Kidney (tissue), 14 donors: Measurements from ENCODE around the gene RGS6. TPM values are rescaled to one million over a fixed set of nuclear protein-coding genes. Genes with fewer than 3 reads are reported as not detected.
A peak's percentile ranks its signal among the peaks of the same experiment; 100 is the strongest.

Experiments used
- DNase-seq, 5 donors: peaks; one replicate each; pipeline ENCODE4 v3.0.0-alpha.2; 2013 to 2020
- FAIRE-seq: peaks from 2 replicates; lab custom pipeline; 2012; peaks lifted over from hg19 to GRCh38; lab: Jason Lieb, UNC
- H3K27ac ChIP-seq, 2 donors: one replicate each; pipeline ENCODE4 v1.7.0; 2013; ENCODE audit warnings: low read depth in 2 of 2, low read length in 2 of 2, inconsistent platforms in 1 of 2
- H3K27me3 ChIP-seq: one replicate; pipeline ENCODE4 v1.7.1; 2013; ENCODE audit warnings: low read length, inconsistent platforms; ENCODE audit not compliant: control insufficient read depth, insufficient read depth
- H3K36me3 ChIP-seq, 3 donors: one replicate each; pipeline versions ENCODE4 v1.7.0 to v1.7.1; 2013; ENCODE audit warnings: low read length in 3 of 3, control low read depth in 1 of 3, inconsistent platforms in 1 of 3; ENCODE audit not compliant: insufficient read depth in 3 of 3, control insufficient read depth in 2 of 3
- H3K4me1 ChIP-seq, 3 donors: one replicate each; pipeline versions ENCODE4 v1.7.0 to v1.7.1; 2013; ENCODE audit warnings: low read length in 3 of 3, inconsistent platforms in 1 of 3, low read depth in 1 of 3; ENCODE audit not compliant: control insufficient read depth in 2 of 3, insufficient read depth in 2 of 3
- H3K4me3 ChIP-seq, 3 donors: one replicate each; pipeline versions ENCODE4 v1.7.0 to v1.8.1; 2013; ENCODE audit warnings: low read length in 3 of 3, control low read depth in 1 of 3, inconsistent platforms in 1 of 3
- H3K9ac ChIP-seq, 3 donors: one replicate each; pipeline versions ENCODE4 v1.7.0 to v1.7.1; 2013; ENCODE audit warnings: low read length in 3 of 3, control low read depth in 1 of 3, inconsistent platforms in 1 of 3
- H3K9me3 ChIP-seq, 3 donors: one replicate each; pipeline versions ENCODE4 v1.7.0 to v1.7.1; 2013; ENCODE audit warnings: low read length in 3 of 3, control low read depth in 1 of 3, inconsistent platforms in 1 of 3; ENCODE audit not compliant: control insufficient read depth in 2 of 3, insufficient read depth in 1 of 3
- CTCF ChIP-seq: IDR thresholded peaks from 3 replicates; pipeline ENCODE4 v1.5.1; 2012; ENCODE audit warnings: mild to moderate bottlenecking, moderate library complexity, borderline replicate concordance; ENCODE audit not compliant: insufficient read depth; ENCODE audit errors: extremely low read depth
- intact Hi-C: fragments of 100-400 bp; cut with DNase I; formaldehyde crosslinking; loops from one replicate; pipeline ENCODE4 v1.11.1; 2022
- polyA plus RNA-seq: library from polyadenylated mRNA; stranded (reverse); fragments of 350-450 nt; fragmentation: Illumina TruSeq; extraction: RNeasy Lipid Tissue Mini Kit (QIAGEN cat#74804); gene quantifications from one replicate; pipeline ENCODE4 v1.2.3, GENCODE V29; 2014; ENCODE audit warnings: low read depth, low replicate concordance; ENCODE audit not compliant: insufficient read depth
- total RNA-seq: library from RNA; stranded (reverse); fragmentation: NEBNext Ultra II Directional; extraction: Animal tissue kit (Norgen Biotek cat#: 25700); gene quantifications from one replicate; pipeline ENCODE4 v1.2.1, GENCODE V29; 2021
- donor health status: control.
- donor health status: control.
- donor health status: control.
- donor health status: control.
- donor health status: control.
- donor health status: DM: yes; HTN: yes; CAD: no.
- donor health status: Normal renal cell carcinoma (clear cell type).

Gene RGS6
- total and polyA plus RNA-seq, 2 donors from 2014 or later = 1.1 to 1.4 TPM

GRCh38 chr14:72270147-72270727 is 338.0 kb downstream of the RGS6 start:
- intact Hi-C loops = no loop called here
- Histone ChIP-seq H3K4me3 (no peak overlapping the region), H3K27ac (no peak overlapping the region), H3K27me3 (no peaks in the 10 kb centered on the region), H3K9ac (no peak overlapping the region), H3K9me3 (no peaks in the 10 kb centered on the region), H3K36me3 (no peaks in the 10 kb centered on the region), H3K4me1 (no peaks in the 10 kb centered on the region)
- no peak for DNase-seq
- no peak for FAIRE-seq
- TF ChIP-seq CTCF = no peak

DNA sequence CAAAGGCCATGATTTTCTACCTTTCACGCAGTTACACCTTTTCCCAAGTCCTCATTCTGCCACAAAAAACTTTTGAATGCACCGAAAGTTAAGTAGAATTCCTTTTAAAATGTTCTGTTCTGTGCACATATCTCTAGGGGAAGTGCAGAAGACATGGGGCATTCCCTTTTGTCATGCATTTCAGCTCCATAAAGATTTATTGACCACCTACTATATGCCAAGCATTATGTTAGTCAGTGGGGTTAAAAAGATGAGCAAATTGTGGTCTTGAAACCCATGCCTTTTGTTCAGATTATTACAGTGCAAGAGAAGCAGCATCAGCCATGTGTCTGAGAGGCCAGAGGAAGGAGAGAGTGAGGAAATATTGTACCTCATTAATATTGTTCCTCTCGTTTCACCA is 338.5 kb downstream of the RGS6 start:
- FAIRE-seq (no peak), DNase-seq (no peak)
- Histone ChIP-seq H3K9ac (no peak overlapping the region), H3K9me3 (no peaks in the 10 kb centered on the region), H3K4me3 (no peak overlapping the region), H3K27ac (no peak overlapping the region), H3K27me3 (no peaks in the 10 kb centered on the region), H3K36me3 (no peaks in the 10 kb centered on the region), H3K4me1 (no peaks in the 10 kb centered on the region)
- intact Hi-C loops = no loop called here
- TF ChIP-seq CTCF = no peak

- Histone ChIP-seq H3K4me1 (no peaks in the 10 kb centered on the region), H3K36me3 (no peaks in the 10 kb centered on the region), H3K27me3 (no peaks in the 10 kb centered on the region), H3K27ac (no peak overlapping the region), H3K9ac (no peak overlapping the region), H3K4me3 (no peak overlapping the region), H3K9me3 (no peaks in the 10 kb centered on the region)
- DNase-seq (peak in 2 of 5 donors; percentile 15 to 24), FAIRE-seq (no peak)
- TF ChIP-seq CTCF = no peak
- intact Hi-C loops = no loop called here
These were observed 343.0 kb downstream of the RGS6 start for GRCh38 chr14:72275242-72275641.

GRCh38 chr14:72278316-72278715 is 346.1 kb downstream of the RGS6 start:
- no peak overlapping the region for H3K4me3 ChIP-seq
- H3K9ac ChIP-seq = no peak overlapping the region
- H3K4me1 ChIP-seq = no peaks in the 10 kb centered on the region
- H3K27ac ChIP-seq = no peak overlapping the region
- H3K27me3 ChIP-seq = no peaks in the 10 kb centered on the region
- intact Hi-C loops = no loop called here
- DNase-seq = no peak
- no peaks in the 10 kb centered on the region for H3K9me3 ChIP-seq
- TF ChIP-seq CTCF = no peak
- H3K36me3 ChIP-seq = no peaks in the 10 kb centered on the region
- FAIRE-seq = no peak
